Middle frontal gyrus (tissue), 1 donor: ENCODE data around the gene MS4A14.
"Not testable (repeated sequence)": the region's sequence is repeated elsewhere in the genome, so short reads cannot be mapped to it uniquely, and the experiment has no call there.

Experiments used
- DNase-seq: peaks from one replicate; pipeline ENCODE4 v3.0.0-alpha.2; 2015; ENCODE audit warnings: low spot score; ENCODE audit errors: extremely low spot score

Gene MS4A14

DNA sequence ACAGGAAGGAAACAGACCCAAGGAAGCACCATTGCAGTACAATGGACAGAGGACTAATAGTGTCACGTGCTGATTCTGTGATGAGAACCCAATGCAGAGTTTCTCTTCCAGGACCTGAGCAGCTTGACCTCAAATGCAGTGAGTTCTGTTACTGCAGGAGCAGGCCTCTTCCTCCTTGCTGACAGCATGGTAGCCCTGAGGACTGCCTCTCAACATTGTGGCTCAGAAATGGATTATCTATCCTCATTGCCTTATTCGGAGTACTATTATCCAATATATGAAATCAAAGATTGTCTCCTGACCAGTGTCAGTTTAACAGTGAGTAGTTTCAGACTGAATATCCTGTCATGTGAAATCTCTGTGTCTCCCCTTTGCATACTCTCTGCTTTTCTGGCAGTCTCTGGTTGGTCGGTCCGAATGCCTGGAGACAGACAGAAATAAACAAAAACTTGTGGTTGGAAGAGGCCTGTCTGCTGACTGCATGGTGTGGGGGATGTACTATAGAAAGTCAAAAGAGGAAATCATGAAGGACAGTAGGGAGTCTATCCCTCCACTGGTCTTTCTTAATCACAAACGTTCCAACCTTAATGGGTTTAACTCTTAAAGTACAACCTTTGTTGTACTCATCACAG lies 6.9 kb upstream of the MS4A14 start:
- DNase-seq, result no peak

DNA sequence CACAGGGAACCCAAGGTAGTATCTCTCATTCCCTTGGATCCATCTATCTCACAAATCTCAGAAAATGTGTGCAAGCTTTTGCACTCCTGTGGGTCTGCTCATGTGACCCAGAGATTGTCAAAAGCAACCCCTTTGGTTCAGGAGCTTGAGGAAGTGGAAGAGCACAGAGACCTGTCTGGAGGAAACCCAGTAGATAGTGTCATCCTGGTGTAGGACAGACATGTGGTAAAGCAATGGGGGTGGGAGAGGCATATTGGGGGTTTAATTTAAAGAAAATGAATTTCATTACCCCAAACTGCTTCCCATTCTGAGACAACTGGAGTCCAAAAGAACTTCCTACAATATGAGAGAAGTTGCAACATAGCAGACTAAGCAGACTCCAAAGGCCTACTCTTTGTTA lies 5.8 kb upstream of the MS4A14 start:
- DNase-seq, result no peak

DNA sequence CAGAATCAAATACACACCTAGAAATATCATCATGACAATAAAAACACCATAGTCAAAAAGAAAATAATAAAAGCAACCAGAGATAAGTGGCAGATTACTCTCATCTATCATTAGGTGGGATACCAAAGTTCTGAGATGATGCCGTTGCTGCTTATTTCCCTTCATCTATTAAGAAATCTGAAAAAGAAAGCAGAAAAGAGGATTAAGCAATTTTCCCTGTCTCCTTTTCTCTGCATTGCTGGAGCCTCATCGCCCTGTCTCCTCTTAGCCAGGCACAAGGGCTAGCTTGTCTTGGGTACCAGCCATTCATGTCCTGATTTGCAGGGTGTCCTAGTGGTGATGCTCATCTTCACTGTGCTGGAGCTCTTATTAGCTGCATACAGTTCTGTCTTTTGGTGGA lies 3.9 kb upstream of the MS4A14 start:
- DNase-seq, result no peak

DNA sequence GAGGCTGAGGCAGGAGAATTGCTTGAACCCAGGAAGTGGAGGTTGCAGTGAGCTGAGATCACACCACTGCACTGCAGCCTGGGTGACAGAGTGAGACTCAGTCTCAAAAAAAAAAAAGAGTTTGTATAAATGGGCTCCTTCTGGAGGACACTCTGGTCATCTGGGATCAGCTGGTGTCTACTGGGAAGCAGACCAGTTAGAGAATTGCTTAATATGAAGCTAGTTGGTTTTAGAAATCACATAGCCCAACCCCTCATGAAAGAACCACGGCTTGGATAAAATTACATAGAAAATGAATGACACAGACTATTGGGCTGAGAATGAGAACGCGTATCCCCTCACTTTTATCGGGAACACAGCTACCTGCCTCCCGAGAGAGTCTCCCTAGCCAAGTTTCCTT lies 3.2 kb upstream of the MS4A14 start:
- DNase-seq, result no peak

DNA sequence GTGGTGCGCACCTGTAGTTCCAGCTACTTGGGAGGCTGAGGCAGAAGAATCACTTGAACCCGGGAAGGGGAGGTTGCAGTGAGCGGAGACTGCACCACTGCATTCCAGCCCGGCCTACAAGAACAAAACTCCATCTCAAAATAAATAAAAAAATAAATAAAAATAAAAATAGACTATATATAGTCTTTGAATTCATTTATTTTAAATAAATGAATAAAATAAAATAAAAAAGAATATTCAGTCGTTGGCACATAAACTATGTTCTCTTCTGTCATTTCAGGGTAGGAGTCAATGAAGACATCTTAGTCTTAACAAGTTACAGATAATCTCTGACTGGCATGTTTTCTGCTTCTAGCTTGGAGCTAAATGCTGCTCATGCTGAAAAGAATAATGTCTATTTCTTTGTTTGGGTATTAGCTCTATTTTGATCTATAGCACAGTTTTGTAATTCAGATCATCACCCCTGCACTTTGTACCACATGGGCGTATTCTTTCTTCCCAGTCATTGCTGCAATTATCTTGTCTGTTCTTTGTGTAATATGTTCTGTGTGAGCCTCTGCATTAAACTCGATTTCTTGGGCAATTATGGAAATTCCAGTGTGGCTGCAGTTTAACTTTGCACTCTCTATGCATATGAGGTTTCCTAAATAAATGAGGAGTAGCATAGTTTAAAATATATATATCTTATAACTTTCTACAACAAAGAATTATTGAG lies 1.4 kb upstream of the MS4A14 start:
- no peak for DNase-seq

DNA sequence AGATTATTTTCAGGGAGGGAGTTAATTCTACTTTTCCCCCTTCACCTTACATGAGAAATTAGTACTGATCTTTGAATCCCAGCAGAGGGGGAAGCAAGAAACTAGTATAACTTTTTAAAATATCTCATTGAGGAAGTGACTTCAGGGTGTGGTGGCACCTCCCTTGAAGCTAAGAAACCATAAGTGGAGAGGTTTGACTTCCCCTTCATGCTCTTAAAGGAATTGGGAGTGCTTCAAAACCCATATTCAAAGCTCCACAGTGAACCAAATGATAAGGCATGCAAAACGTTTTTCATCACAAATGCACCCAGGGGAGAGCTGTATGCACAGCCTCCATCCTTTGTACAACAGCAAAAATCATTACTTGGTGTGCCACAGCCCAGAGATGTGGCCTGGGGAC lies 540 bp downstream of the MS4A14 start:
- DNase-seq, result no peak

DNA sequence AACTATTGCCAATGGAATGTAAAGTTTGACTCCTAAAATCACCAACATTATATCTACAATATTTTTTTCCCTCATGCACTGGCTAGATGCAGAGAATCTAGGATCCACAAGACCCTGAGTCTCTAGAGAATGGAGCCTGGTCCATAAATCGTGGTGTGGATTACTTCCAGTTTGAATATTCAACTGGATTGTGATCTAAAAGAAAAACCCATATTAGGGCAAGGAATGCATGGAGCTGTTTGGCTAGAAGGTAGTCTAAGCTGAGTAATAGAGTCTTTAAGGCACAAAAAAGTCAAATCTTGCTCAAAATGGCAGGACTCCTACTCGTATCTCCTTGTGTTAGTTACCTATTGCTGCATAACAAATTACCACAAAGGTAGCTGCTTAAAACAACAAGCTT lies 23.8 kb downstream of the MS4A14 start:
- no peak for DNase-seq

DNA sequence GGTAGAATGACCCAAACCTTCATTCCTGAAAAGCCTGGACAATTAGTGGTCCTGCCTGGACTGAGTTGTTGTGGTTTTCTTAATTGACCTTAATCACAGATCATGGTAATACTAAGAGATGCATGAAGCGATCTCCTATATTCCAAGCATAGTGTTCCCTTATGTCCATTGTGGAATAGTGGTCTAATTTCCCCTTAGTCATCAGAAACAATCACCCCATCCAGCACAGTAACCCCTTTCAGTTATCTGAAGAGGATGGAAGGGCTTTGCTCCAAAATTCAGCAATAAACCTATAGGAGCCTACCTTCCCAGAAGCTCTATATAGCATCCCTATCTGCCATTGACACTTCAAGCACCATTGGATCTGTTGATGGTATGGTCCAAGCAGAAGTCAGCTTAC lies 26.4 kb downstream of the MS4A14 start:
- DNase-seq, result no peak

DNA sequence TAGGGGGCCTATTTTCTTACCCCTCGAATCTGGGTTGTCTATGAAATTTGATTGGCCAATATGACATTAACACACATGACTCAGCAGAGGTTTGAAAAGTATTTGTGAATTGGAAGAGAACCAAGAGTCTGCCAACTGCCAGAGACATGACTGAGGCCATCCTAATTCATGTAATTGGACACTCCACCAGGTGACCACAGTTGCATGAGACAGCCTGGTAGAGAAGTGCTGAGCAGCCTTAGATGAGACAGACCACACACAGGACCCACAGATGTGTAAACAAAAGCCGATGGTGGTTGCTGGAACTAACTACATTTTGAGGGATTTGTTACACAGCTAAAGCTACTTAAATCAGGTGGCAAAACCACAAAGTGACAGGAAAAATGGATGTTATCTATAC lies 32.3 kb downstream of the MS4A14 start:
- no peak for DNase-seq

DNA sequence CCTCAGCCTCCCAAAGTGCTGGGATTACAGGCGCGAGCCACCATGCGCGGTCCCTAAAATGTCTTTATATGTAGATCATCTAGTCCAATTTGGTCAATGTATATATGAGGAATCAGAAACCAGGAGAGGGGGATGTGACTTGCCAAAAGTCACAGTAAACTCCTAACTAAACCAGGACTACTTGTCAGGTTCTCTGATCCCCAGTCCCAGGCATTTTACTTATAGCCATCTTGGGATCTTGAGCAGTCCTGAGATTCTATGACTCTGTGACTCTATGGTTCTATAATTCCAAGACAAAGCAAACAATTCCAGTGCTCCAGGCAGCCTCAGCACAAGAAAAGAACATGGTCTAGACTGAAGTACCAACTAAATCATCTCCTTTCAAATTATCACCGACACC lies 33.0 kb downstream of the MS4A14 start, which contains the start of gene MS4A5:
TSS of gene MS4A5 (plus strand) at position 301 of the 400 bp plus-strand sequence. CDS start 103 bp downstream, outside the sequence.
- DNase-seq, result no peak

DNA sequence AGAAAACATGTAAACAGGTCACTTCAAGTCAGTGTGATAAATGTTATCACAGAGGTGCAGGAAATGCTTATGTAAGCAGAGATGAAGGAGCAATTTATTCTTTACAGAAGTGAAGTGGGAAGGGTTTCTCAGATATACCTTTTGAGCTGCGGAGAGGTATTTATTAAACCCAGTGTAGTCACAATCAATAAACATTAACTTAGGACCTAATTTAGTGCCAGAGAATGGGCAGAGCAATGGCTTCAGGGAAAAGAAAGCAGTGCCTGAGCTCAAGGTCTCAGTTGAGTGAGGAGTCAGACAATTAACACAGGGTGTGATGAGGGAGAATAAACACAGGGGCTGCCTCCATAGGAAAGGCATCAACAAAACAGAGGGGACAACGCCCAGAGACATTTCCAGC lies 35.0 kb downstream of the MS4A14 start:
- no peak for DNase-seq

DNA sequence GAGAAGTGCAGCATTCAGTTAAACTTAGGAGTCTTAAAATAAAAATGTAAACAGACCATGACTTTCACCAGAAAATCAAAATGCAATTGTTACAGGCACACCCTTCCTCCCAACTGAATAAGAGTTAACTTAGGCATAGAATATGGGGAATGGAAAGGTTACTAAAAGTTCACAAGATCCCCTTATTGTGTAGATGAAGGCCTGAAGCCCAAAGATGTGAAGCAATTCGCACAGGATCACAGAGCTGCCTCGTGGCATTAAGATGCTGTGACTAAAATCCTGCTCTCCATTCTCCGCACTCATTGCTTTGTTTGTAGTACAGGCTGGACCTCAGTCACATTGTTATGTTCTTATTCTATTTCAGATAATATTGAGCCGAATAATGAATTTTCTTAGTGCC lies 37.1 kb downstream of the MS4A14 start:
- DNase-seq, result no peak

DNA sequence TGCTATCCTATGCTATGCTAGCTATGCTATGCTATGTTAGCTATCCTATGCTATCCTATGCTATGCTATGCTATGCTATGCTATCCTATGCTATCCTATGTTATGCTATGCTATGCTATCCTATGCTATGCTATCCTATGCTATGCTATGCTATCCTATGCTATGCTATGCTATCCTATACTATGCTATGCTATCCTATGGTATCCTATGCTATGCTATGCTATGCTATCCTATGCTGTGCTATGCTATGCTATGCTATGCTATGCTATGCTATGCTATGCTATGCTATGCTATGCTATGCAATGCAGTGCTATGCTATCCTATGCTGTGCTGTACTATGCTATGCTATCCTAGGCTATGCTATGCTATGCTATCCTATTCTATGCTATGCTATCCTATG lies 50.8 kb downstream of the MS4A14 start:
- DNase-seq, result no peak

DNA sequence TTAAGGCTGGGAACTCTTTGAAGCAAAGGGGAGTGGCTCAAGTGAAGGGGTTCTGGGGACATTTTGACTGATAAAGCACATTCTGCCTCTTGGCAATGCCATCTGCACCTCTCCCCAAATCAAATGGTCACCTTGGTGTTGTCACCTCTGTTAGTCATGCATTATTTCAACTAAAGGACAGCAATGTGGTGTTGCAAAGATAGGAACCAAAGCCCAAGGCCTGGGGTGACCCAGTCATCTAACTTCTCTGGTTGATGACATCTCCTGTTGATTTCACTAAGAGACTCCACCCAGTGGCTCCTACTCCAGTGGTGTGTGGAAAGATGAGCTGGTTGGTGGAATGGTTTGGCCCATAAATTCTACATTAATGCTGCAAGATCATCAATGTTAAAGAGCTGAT lies 51.6 kb downstream of the MS4A14 start:
- DNase-seq, result no peak

DNA sequence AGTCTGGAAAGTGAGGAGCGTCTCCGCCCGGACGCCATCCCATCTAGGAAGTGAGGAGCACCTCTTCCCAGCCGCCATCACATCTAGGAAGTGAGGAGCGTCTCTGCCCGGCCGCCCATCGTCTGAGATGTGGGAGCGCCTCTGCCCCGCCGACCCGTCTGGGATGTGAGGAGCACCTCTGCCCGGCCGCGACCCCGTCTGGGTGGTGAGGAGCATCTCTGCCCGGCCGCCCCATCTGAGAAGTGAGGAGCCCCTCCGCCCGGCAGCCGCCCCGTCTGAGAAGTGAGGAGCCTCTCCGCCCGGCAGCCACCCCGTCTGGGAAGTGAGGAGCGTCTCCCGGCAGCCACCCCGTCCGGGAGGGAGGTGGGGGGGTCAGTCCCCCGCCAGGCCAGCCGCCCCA lies 54.9 kb downstream of the MS4A14 start:
- not testable (repeated sequence) for DNase-seq

DNA sequence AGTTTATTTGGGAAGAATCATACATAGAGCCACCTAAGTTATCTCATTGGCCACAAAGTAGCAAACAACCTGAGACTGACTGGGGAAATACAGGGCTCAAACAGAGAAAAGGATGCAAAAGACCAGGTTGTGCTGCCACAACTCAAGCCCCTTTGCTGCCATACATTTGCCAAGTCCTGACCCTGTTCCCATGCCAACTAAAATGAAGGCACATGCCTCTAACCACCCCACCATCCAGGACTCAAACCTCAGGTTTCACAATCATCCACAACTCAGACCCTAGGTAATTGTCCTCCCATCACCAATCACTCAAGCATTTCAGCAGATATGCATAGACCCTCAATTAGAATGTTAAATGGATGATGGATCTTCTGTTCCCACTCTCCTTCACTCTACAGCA lies 58.0 kb downstream of the MS4A14 start:
- no peak for DNase-seq

DNA sequence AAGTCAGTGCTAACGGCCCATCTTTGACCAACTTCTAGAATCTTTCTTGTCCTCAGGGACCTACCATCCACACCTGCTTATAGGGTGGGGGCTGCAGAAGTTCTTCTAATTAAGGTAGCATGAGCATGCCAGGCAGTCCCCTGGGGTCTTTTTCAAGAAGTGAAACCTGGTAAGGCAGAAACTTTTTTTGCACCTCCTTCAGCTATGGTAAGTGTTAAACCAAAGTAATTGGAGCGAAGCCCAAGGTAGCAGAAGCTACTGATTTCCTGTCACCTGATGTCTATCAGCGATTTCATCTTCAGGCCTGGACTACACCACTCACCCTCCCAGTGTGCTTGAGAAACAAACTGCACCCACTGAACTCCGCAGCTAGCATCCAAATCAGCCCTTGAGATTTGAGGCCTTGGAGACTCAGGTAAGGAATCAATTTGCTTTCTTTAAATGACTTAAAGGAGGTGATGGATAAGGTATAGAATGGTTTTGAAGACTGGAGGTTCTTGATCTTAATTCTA lies 59.3 kb downstream of the MS4A14 start, which contains the start of gene MS4A1:
TSS of gene MS4A1 (plus strand) at position 317 of the 512 bp plus-strand sequence. CDS start 6,528 bp downstream, outside the sequence.
- no peak for DNase-seq

DNA sequence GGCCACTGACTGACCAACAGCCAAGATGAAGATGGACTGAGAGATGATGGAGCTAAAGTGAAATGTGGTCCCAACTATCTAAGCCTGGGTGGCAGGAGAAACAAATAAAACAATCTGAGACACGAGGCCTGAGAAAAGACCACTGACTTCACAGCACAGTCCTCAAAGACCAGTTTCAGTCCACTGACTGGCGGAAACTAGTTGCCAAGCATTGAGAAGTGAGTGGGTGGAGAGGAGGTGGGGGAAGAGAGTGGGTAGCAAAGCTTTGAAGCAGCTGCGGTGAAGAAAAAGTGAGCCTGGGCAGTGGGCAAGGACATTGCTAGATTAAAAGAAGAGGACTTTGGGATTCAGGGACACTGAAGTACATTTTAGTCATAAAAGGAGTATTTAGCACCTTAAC lies 61.3 kb downstream of the MS4A14 start:
- no peak for DNase-seq

DNA sequence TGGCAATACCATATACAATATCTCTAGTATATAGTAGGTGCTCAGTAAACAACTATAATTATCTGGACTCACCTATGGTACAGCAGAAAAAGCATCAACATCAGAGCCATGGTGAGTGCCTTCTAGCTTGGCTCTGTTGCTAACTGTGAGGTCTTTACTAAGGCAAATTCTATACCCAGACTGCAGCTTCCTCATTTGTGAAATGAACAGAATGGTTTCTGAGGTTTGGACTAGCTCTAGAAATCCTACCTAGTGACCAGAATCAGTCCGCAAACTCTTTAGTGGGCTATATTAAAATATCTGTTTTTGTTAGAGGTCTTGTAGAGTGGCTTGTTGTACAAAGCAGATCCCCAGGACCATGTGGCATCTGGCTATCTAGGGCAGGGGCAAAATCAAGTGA lies 63.1 kb downstream of the MS4A14 start:
- DNase-seq, result no peak
